ENCODE measurements around the gene FGD5.

The FGD5 gene

GRCh38 chr3:14844386-14845170, 25.8 kb downstream of the FGD5 start:
- DNase-seq (ENCODE audit: low read depth), result no peak
- H3K4me3 ChIP-seq (ENCODE audit: low read depth, low read length), result no peak overlapping the region
- no peak for TF ChIP-seq MYC (IDR thresholded peaks at IDR 0.05; ENCODE audit: low read depth, low read length)
- TF ChIP-seq POLR2A (IDR thresholded peaks at IDR 0.05; ENCODE audit: extremely low read depth, insufficient read length), result no peak
- TF ChIP-seq CTCF (IDR thresholded peaks at IDR 0.05; ENCODE audit: low read depth, low read length), result no peak
- no peak for TF ChIP-seq MAX (IDR thresholded peaks at IDR 0.05; ENCODE audit: low read depth, low read length)

GRCh38 chr3:14845180-14845579, 26.4 kb downstream of the FGD5 start:
- no peak overlapping the region for H3K4me3 ChIP-seq (ENCODE audit: low read depth, low read length)
- TF ChIP-seq CTCF (IDR thresholded peaks at IDR 0.05; ENCODE audit: low read depth, low read length), result no peak
- TF ChIP-seq POLR2A (IDR thresholded peaks at IDR 0.05; ENCODE audit: extremely low read depth, insufficient read length), result no peak
- TF ChIP-seq MYC (IDR thresholded peaks at IDR 0.05; ENCODE audit: low read depth, low read length), result no peak
- no peak for TF ChIP-seq MAX (IDR thresholded peaks at IDR 0.05; ENCODE audit: low read depth, low read length)
- no peak for DNase-seq (ENCODE audit: low read depth)

GRCh38 chr3:14845826-14846225, 27.1 kb downstream of the FGD5 start:
- H3K4me3 ChIP-seq (ENCODE audit: low read depth, low read length), result no peak overlapping the region
- TF ChIP-seq POLR2A (IDR thresholded peaks at IDR 0.05; ENCODE audit: extremely low read depth, insufficient read length) (no peak), MAX (IDR thresholded peaks at IDR 0.05; ENCODE audit: low read depth, low read length) (no peak), CTCF (IDR thresholded peaks at IDR 0.05; ENCODE audit: low read depth, low read length) (no peak), MYC (IDR thresholded peaks at IDR 0.05; ENCODE audit: low read depth, low read length) (no peak)
- no peak for DNase-seq (ENCODE audit: low read depth)

GRCh38 chr3:14846226-14846880, 27.6 kb downstream of the FGD5 start:
- no peak overlapping the region for H3K4me3 ChIP-seq (ENCODE audit: low read depth, low read length)
- no peak for DNase-seq (ENCODE audit: low read depth)
- TF ChIP-seq CTCF (IDR thresholded peaks at IDR 0.05; ENCODE audit: low read depth, low read length), result no peak
- no peak for TF ChIP-seq MAX (IDR thresholded peaks at IDR 0.05; ENCODE audit: low read depth, low read length)
- TF ChIP-seq POLR2A (IDR thresholded peaks at IDR 0.05; ENCODE audit: extremely low read depth, insufficient read length), result no peak
- TF ChIP-seq MYC (IDR thresholded peaks at IDR 0.05; ENCODE audit: low read depth, low read length), result no peak

GRCh38 chr3:14847613-14848541, 29.1 kb downstream of the FGD5 start:
- H3K4me3 ChIP-seq (ENCODE audit: low read depth, low read length), result no peak overlapping the region
- DNase-seq (ENCODE audit: low read depth), result peak; percentile 9
- no peak for TF ChIP-seq POLR2A (IDR thresholded peaks at IDR 0.05; ENCODE audit: extremely low read depth, insufficient read length)
- TF ChIP-seq CTCF (IDR thresholded peaks at IDR 0.05; ENCODE audit: low read depth, low read length), result no peak
- no peak for TF ChIP-seq MYC (IDR thresholded peaks at IDR 0.05; ENCODE audit: low read depth, low read length)
- TF ChIP-seq MAX (IDR thresholded peaks at IDR 0.05; ENCODE audit: low read depth, low read length), result no peak
